CD14-positive monocyte (primary cell): ENCODE data around the gene C17orf50. TPM values are rescaled to one million over a fixed set of nuclear protein-coding genes. Genes with fewer than 3 reads are reported as not detected.

ENCODE experiments used
- DNase-seq, 3 donors: peaks; one replicate each; pipeline ENCODE4 v3.0.0-alpha.2; 2011 to 2022
- H2AFZ ChIP-seq: 2 replicates; pipeline ENCODE4 v1.6.0; 2012; ENCODE audit warnings: mild to moderate bottlenecking, low read depth, low read length, inconsistent platforms; ENCODE audit not compliant: insufficient read depth, poor library complexity, severe bottlenecking
- H3K27ac ChIP-seq, 2 donors: 1 replicate in 1 of 2; 2 replicates in 1 of 2; pipeline ENCODE4 v1.5.1; 2012 to 2013; ENCODE audit warnings: low read length in 2 of 2, control low read depth in 1 of 2, inconsistent platforms in 1 of 2, low read depth in 1 of 2, mild to moderate bottlenecking in 1 of 2
- H3K27me3 ChIP-seq, 2 donors: one replicate each; pipeline versions ENCODE4 v1.6.0 to v1.6.1; 2011 to 2013; ENCODE audit warnings: low read length in 2 of 2; ENCODE audit not compliant: control insufficient read depth in 2 of 2, insufficient read depth in 2 of 2
- H3K36me3 ChIP-seq, 2 donors: replicated peaks in 1 of 2; 1 replicate in 1 of 2; 2 replicates in 1 of 2; pipeline versions ENCODE4 v1.5.1 to v1.6.1; 2012 to 2013; ENCODE audit warnings: low read length in 2 of 2, control low read depth in 1 of 2, inconsistent platforms in 1 of 2, mild to moderate bottlenecking in 1 of 2; ENCODE audit not compliant: insufficient read depth in 2 of 2, control insufficient read depth in 1 of 2
- H3K4me1 ChIP-seq, 2 donors: 1 replicate in 1 of 2; 2 replicates in 1 of 2; pipeline versions ENCODE4 v1.5.1 to v1.6.1; 2012 to 2013; ENCODE audit warnings: low read length in 2 of 2, control low read depth in 1 of 2, inconsistent platforms in 1 of 2, mild to moderate bottlenecking in 1 of 2, moderate library complexity in 1 of 2; ENCODE audit not compliant: insufficient read depth in 2 of 2, control insufficient read depth in 1 of 2
- H3K4me2 ChIP-seq: replicated peaks from 2 replicates; pipeline ENCODE3; 2012; ENCODE audit warnings: low read length, moderate library complexity, mild to moderate bottlenecking; ENCODE audit not compliant: poor library complexity, severe bottlenecking; ENCODE audit errors: extremely low read depth
- H3K4me3 ChIP-seq, 3 experiments: fragments of 200-600 bp in 1 of 3; sonication (generic) in 1 of 3; replicated peaks in 1 of 3; 1 replicate in 2 of 3; 2 replicates in 1 of 3; pipeline ENCODE4 v1.5.1; 2011 to 2013; ENCODE audit warnings: low read length in 3 of 3, mild to moderate bottlenecking in 3 of 3, control low read depth in 2 of 3, low read depth in 2 of 3, inconsistent platforms in 1 of 3, moderate library complexity in 1 of 3
- H3K79me2 ChIP-seq: 2 replicates; pipeline ENCODE4 v1.6.0; 2012; ENCODE audit warnings: mild to moderate bottlenecking, control low read depth, inconsistent platforms, low read length, moderate library complexity; ENCODE audit not compliant: insufficient read depth
- H3K9ac ChIP-seq: 2 replicates; pipeline ENCODE4 v1.6.0; 2017; ENCODE audit warnings: low read length, mild to moderate bottlenecking; ENCODE audit not compliant: insufficient read depth, poor library complexity, severe bottlenecking
- H3K9me3 ChIP-seq, 2 donors: replicated peaks in 1 of 2; 1 replicate in 1 of 2; 2 replicates in 1 of 2; pipeline versions ENCODE4 v1.5.1 to v1.6.1; 2012 to 2013; ENCODE audit warnings: low read length in 2 of 2, control low read depth in 1 of 2; ENCODE audit not compliant: control insufficient read depth in 1 of 2, insufficient read depth in 1 of 2
- H4K20me1 ChIP-seq: 2 replicates; pipeline ENCODE4 v1.6.0; 2012; ENCODE audit warnings: mild to moderate bottlenecking, low read length, control low read depth, moderate library complexity; ENCODE audit not compliant: insufficient read depth
- H3K27ac Mint-ChIP-seq, 7 donors: one replicate each; pipeline ENCODE4 v1.8.0; 2020; ENCODE audit warnings: mild to moderate bottlenecking in 7 of 7, mixed read lengths in 7 of 7, moderate library complexity in 6 of 7, inconsistent platforms in 2 of 7
- H3K27me3 Mint-ChIP-seq, 3 donors: one replicate each; pipeline ENCODE4 v1.8.0; 2021 to 2022; ENCODE audit warnings: low read depth in 3 of 3, mild to moderate bottlenecking in 3 of 3, mixed read lengths in 3 of 3, moderate library complexity in 3 of 3, inconsistent platforms in 1 of 3
- H3K36me3 Mint-ChIP-seq, 2 donors: one replicate each; pipeline ENCODE4 v1.8.0; 2020; ENCODE audit warnings: mixed read lengths in 2 of 2, inconsistent platforms in 1 of 2, mild to moderate bottlenecking in 1 of 2
- H3K4me1 Mint-ChIP-seq: one replicate; pipeline ENCODE4 v1.8.0; 2020; ENCODE audit warnings: mild to moderate bottlenecking, mixed read lengths
- H3K4me3 Mint-ChIP-seq, 2 donors: one replicate each; pipeline ENCODE4 v1.8.0; 2020; ENCODE audit warnings: mild to moderate bottlenecking in 2 of 2, mixed read lengths in 2 of 2, moderate library complexity in 1 of 2
- H3K9me3 Mint-ChIP-seq, 7 donors: one replicate each; pipeline ENCODE4 v1.8.0; 2020 to 2022; ENCODE audit warnings: mixed read lengths in 7 of 7, mild to moderate bottlenecking in 6 of 7, moderate library complexity in 6 of 7, inconsistent platforms in 2 of 7
- CTCF ChIP-seq: fragments of 200-600 bp; IDR thresholded peaks from one replicate; pipeline ENCODE4 v1.8.0; 2022; ENCODE audit warnings: antibody characterized with exemption, mild to moderate bottlenecking
- WGBS: methylation state at CpG from one replicate; pipeline ENCODE4 v1.1.5; 2013; ENCODE audit warnings: missing lambda C conversion rate; ENCODE audit not compliant: insufficient coverage; 5-methylcytosine and 5-hydroxymethylcytosine counted together
- intact Hi-C, 2 donors: fragments of 100-400 bp; cut with micrococcal nuclease; formaldehyde crosslinking; loops; one replicate each; pipeline versions ENCODE4 v1.15.0 to v1.15.1; 2023
- polyA plus RNA-seq, 3 donors: library from polyadenylated mRNA; depleted of rRNA in 1 of 3; unstranded in 2 of 3; stranded (reverse) in 1 of 3; fragments of 300-500 nt in 2 of 3; fragments of >200 nt in 1 of 3; fragmentation: Illumina TruSeq in 2 of 3; gene quantifications; 1 replicate in 2 of 3; 2 replicates in 1 of 3; pipeline ENCODE4 v1.2.3, GENCODE V29; 2012 to 2021

The C17orf50 gene
- polyA plus RNA-seq, 3 donors, result 0.23 TPM; not detected in 2

- no peak for DNase-seq
- H3K27me3 ChIP-seq, result peaks cover 7 to 27% of the 10 kb centered on the region in 2 donors
- no peak for TF ChIP-seq CTCF
- H4K20me1 ChIP-seq, result no peaks in the 10 kb centered on the region
- no peak overlapping the region for H2AFZ ChIP-seq
- WGBS, result 72% methylated on average over 2 of the region's 5 CpGs
- no peaks in the 10 kb centered on the region for H3K79me2 ChIP-seq
- Mint-ChIP-seq H3K9me3 (peaks cover 0 to 8% (median 0%) of the 10 kb centered on the region in 7 donors), H3K4me3 (no peak overlapping the region), H3K36me3 (no peaks in the 10 kb centered on the region), H3K27me3 (peaks cover 33 to 47% (median 36%) of the 10 kb centered on the region in 3 donors), H3K4me1 (peaks cover 6% of the 10 kb centered on the region), H3K27ac (no peak overlapping the region)
- no peak overlapping the region for H3K27ac ChIP-seq
- intact Hi-C loops, result no loop called here
- H3K4me2 ChIP-seq, result no peak overlapping the region
- H3K9ac ChIP-seq, result no peak overlapping the region
- no peaks in the 10 kb centered on the region for H3K4me1 ChIP-seq
- no peaks in the 10 kb centered on the region for H3K9me3 ChIP-seq
- H3K4me3 ChIP-seq, result no peak overlapping the region
- no peaks in the 10 kb centered on the region for H3K36me3 ChIP-seq
These were observed 22.1 kb upstream of the C17orf50 start for GRCh38 chr17:35738519-35739133.

GRCh38 chr17:35740216-35740615 lies 20.5 kb upstream of the C17orf50 start:
- H3K27ac ChIP-seq, result no peak overlapping the region
- no peaks in the 10 kb centered on the region for H3K36me3 Mint-ChIP-seq
- peaks cover 0 to 8% (median 0%) of the 10 kb centered on the region in 7 donors for H3K9me3 Mint-ChIP-seq
- H3K9me3 ChIP-seq, result no peaks in the 10 kb centered on the region
- no peaks in the 10 kb centered on the region for H3K4me1 ChIP-seq
- H3K4me2 ChIP-seq, result no peak overlapping the region
- peak overlapping the region in 1 of 2 donors; percentile 40 for H3K4me3 Mint-ChIP-seq
- WGBS, result 96% methylated on average over 7 of the region's 7 CpGs
- intact Hi-C loops, result loop anchor here in 1 of 2 donors (10.0 kb wide), 1 partner anchor 575 kb away; no protein-coding TSS in a partner anchor
- no peak overlapping the region for H3K9ac ChIP-seq
- no peaks in the 10 kb centered on the region for H4K20me1 ChIP-seq
- peaks cover 7 to 27% of the 10 kb centered on the region in 2 donors for H3K27me3 ChIP-seq
- no peak overlapping the region for H3K4me3 ChIP-seq
- TF ChIP-seq CTCF, result no peak
- no peak for DNase-seq
- peaks cover 29 to 45% (median 39%) of the 10 kb centered on the region in 3 donors for H3K27me3 Mint-ChIP-seq
- no peak overlapping the region for H3K27ac Mint-ChIP-seq
- peaks cover 6% of the 10 kb centered on the region for H3K4me1 Mint-ChIP-seq
- H3K36me3 ChIP-seq, result no peaks in the 10 kb centered on the region
- H3K79me2 ChIP-seq, result no peaks in the 10 kb centered on the region
- no peak overlapping the region for H2AFZ ChIP-seq
